ENCODE data around the gene MS4A2. TPM values are rescaled to one million over a fixed set of nuclear protein-coding genes. Genes with fewer than 3 reads are reported as not detected.
"Not testable (repeated sequence)": the region's sequence is repeated elsewhere in the genome, so short reads cannot be mapped to it uniquely, and the experiment has no call there.

MS4A2 gene
- total RNA-seq, 1 experiment from 2014 or later = not detected

DNA sequence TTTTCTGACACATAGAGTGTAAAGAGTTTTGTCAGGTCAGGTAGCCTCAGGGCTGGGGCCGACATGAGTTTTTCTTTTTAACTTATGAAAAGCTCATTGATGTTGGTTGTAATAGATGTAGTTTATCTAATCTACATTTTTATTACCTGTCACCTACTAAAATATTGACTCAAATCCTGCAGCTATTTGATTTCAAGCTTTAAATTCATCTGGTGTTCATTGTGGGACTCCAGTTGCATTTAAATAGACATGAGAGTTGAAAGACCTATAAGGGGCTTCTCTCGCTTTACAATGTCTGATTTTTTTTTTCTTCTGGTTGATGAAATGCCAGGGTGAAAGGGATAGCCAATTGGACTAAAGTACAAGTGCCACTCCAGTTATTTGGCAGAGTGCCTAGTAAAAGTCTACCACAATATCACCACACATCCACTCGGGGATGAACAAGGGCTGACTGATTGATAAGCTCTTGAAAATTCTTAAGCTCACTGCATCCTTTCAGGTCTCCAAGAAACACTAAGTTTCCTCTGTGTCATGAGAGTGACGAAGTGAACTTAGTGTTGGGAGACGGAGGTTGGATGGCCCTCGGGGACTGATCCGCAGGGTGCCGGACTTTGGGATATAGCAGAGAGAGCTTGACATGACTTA is 16.1 kb downstream of the MS4A2 start:
- H3K9me3 ChIP-seq (ENCODE audit: control insufficient read depth, low read depth, low read length); H3K4ac ChIP-seq (ENCODE audit: low read depth, low read length); H4K91ac ChIP-seq (ENCODE audit: insufficient read length, low read depth, low read length); H3K4me1 ChIP-seq (ENCODE audit: insufficient read depth, low read length); H2BK12ac ChIP-seq (ENCODE audit: insufficient read length, low read depth, low read length); H3K4me1 Mint-ChIP-seq; H2BK20ac ChIP-seq (ENCODE audit: low read depth, low read length, poor library complexity, severe bottlenecking); H2AK5ac ChIP-seq (ENCODE audit: insufficient read length, low read length); H3K9me3 Mint-ChIP-seq; H3K27me3 ChIP-seq (ENCODE audit: insufficient read depth, low read length); H3K23me2 ChIP-seq (ENCODE audit: insufficient read length, low read depth, low read length, poor library complexity, severe bottlenecking); H3K27me3 Mint-ChIP-seq (ENCODE audit: low read depth); H4K8ac ChIP-seq (replicated peaks; ENCODE audit: insufficient read length, low read depth, low read length); H4K20me1 ChIP-seq (ENCODE audit: control insufficient read depth, insufficient read depth, insufficient read length); H3K23ac ChIP-seq (ENCODE audit: insufficient read length, low read depth, low read length); H3K14ac ChIP-seq (ENCODE audit: insufficient read depth, low read length); H3K79me1 ChIP-seq (ENCODE audit: insufficient read depth, low read depth, low read length, poor library complexity, severe bottlenecking); H3K9ac ChIP-seq (ENCODE audit: extremely low read depth, insufficient read length, low read length); H3K4me3 Mint-ChIP-seq; H2BK15ac ChIP-seq (ENCODE audit: low read depth, low read length); H3K27ac ChIP-seq (ENCODE audit: insufficient read length, low read depth, low read length); H3K27ac Mint-ChIP-seq; H3K4me2 ChIP-seq (ENCODE audit: insufficient read depth, insufficient read length, low read length); H3K36me3 Mint-ChIP-seq (ENCODE audit: insufficient read depth in 1 of 3, low read depth in 3 of 3); H3K79me2 ChIP-seq (ENCODE audit: insufficient read depth, low read length); H4K5ac ChIP-seq (ENCODE audit: insufficient read length, low read depth, low read length); H2BK120ac ChIP-seq (ENCODE audit: low read depth, low read length, poor library complexity, severe bottlenecking); H3K18ac ChIP-seq (ENCODE audit: insufficient read length, low read depth, low read length); H2AFZ ChIP-seq (ENCODE audit: low read length); H3T11ph ChIP-seq (ENCODE audit: low read length); H3K56ac ChIP-seq (ENCODE audit: insufficient read length, low read depth, low read length); DNase-seq; H2BK5ac ChIP-seq (ENCODE audit: insufficient read length, low read length): not testable (repeated sequence)
- no CpG with 5 or more reads among the region's 8 CpGs for WGBS (ENCODE audit: extremely low coverage, insufficient read length, low lambda C conversion rate)

DNA sequence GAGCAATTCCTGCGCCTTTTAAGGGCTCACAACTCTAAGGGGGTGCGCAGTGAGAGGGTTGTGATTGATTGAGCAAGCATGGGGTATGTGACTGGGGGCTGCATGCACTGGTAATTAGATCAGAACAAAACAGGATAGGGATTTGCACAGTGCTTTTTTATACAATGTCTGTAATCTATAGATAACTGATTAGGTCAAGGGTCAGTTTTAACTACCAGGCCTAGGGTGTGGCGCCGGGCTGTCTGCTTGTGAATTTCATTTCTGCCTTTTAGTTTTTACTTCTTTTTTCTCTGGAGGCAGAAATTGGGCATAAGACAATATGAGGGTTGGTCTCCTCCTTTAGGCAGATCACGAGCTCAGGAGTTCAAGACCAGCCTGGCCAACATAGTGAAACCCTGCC is 20.2 kb downstream of the MS4A2 start:
- H3K4me3 Mint-ChIP-seq; H3K9me3 Mint-ChIP-seq; H3T11ph ChIP-seq (ENCODE audit: low read length); H3K79me2 ChIP-seq (ENCODE audit: insufficient read depth, low read length); H2BK20ac ChIP-seq (ENCODE audit: low read depth, low read length, poor library complexity, severe bottlenecking); H4K8ac ChIP-seq (replicated peaks; ENCODE audit: insufficient read length, low read depth, low read length); H3K4me2 ChIP-seq (ENCODE audit: insufficient read depth, insufficient read length, low read length); H3K9me3 ChIP-seq (ENCODE audit: control insufficient read depth, low read depth, low read length); H4K91ac ChIP-seq (ENCODE audit: insufficient read length, low read depth, low read length); H2BK12ac ChIP-seq (ENCODE audit: insufficient read length, low read depth, low read length); H3K79me1 ChIP-seq (ENCODE audit: insufficient read depth, low read depth, low read length, poor library complexity, severe bottlenecking); H3K27ac ChIP-seq (ENCODE audit: insufficient read length, low read depth, low read length); H2BK5ac ChIP-seq (ENCODE audit: insufficient read length, low read length); H3K27ac Mint-ChIP-seq; H2AFZ ChIP-seq (ENCODE audit: low read length); H3K23ac ChIP-seq (ENCODE audit: insufficient read length, low read depth, low read length); H3K4ac ChIP-seq (ENCODE audit: low read depth, low read length); H4K5ac ChIP-seq (ENCODE audit: insufficient read length, low read depth, low read length); H3K9ac ChIP-seq (ENCODE audit: extremely low read depth, insufficient read length, low read length); H3K23me2 ChIP-seq (ENCODE audit: insufficient read length, low read depth, low read length, poor library complexity, severe bottlenecking); H2BK15ac ChIP-seq (ENCODE audit: low read depth, low read length); H3K36me3 Mint-ChIP-seq (ENCODE audit: insufficient read depth in 1 of 3, low read depth in 3 of 3); H3K56ac ChIP-seq (ENCODE audit: insufficient read length, low read depth, low read length); DNase-seq; H2AK5ac ChIP-seq (ENCODE audit: insufficient read length, low read length); H3K27me3 ChIP-seq (ENCODE audit: insufficient read depth, low read length); H3K4me1 ChIP-seq (ENCODE audit: insufficient read depth, low read length); H4K20me1 ChIP-seq (ENCODE audit: control insufficient read depth, insufficient read depth, insufficient read length); H3K27me3 Mint-ChIP-seq (ENCODE audit: low read depth); H3K18ac ChIP-seq (ENCODE audit: insufficient read length, low read depth, low read length); H2BK120ac ChIP-seq (ENCODE audit: low read depth, low read length, poor library complexity, severe bottlenecking); H3K14ac ChIP-seq (ENCODE audit: insufficient read depth, low read length): not testable (repeated sequence)
- WGBS (ENCODE audit: extremely low coverage, insufficient read length, low lambda C conversion rate) = no CpG with 5 or more reads among the region's 5 CpGs
- peaks cover 18 to 20% of the 10 kb centered on the region in 2 experiments for H3K4me1 Mint-ChIP-seq
